ENCODE data around the gene GTF3C2. TPM values are rescaled to one million over a fixed set of nuclear protein-coding genes. Genes with fewer than 3 reads are reported as not detected.

The GTF3C2 gene
- total and polyA plus RNA-seq, 2 of the 13 experiments (the other 11 are each of a cell fraction or from before 2014, with no cell fraction given), result 77.5 to 130 TPM

- TF ChIP-seq SRSF4 (IDR thresholded peaks at IDR 0.05; ENCODE audit: low read depth, low read length, poor library complexity, severe bottlenecking), result peak; percentile 41
- 0 out of 2 replicates have a peak, but pooled peaks have one; percentile 19 for TF ChIP-seq ZFY (CRISPR knock-in tag; IDR thresholded peaks at IDR 0.05)
- TF ChIP-seq MLXIP (CRISPR knock-in tag; IDR thresholded peaks at IDR 0.05; ENCODE audit: borderline replicate concordance), result no peak
- TF ChIP-seq ZC3H13 (CRISPR knock-in tag; IDR thresholded peaks at IDR 0.05), result peak; percentile 60; the same call in 1 of the 2 replicates
- TF ChIP-seq JUN (CRISPR knock-in tag; IDR thresholded peaks at IDR 0.05), result no peak
Measured at GRCh38 chr2:27362678-27363420, 6.3 kb upstream of the GTF3C2 start (continued).

GRCh38 chr2:27356056-27356381 is 545 bp downstream of the GTF3C2 start:
- peak; percentile 54 for ATAC-seq
- in situ Hi-C loops (cut with HindIII; ENCODE audit: extremely low pct_ligation_motif_present, low pct_unique_long_range_greater_than_20kb) (no loop called here), intact Hi-C loops (cut with micrococcal nuclease; ENCODE audit: unreplicated experiment) (loop anchor here (1.0 to 2.0 kb wide), 2 partner anchors 15 to 35 kb away; partner anchors contain the start of genes EIF2B4 and SNX17)
- Histone ChIP-seq H3K79me2 (ENCODE audit: insufficient read depth, low read length) (peaks cover 69% of the 10 kb centered on the region), H2AFZ (ENCODE audit: low read length) (no peak overlapping the region), H3K27me3 (ENCODE audit: control insufficient read depth in 1 of 2, insufficient read depth in 2 of 2, low read length in 2 of 2) (no peaks in the 10 kb centered on the region; a peak in 1 of 5 replicates), H3K36me3 (replicated peaks in 1 of 2; ENCODE audit: control insufficient read depth in 1 of 2, insufficient read depth in 2 of 2, low read length in 2 of 2) (peaks cover 0 to 1% of the 10 kb centered on the region in 2 experiments; a peak in 1 of 5 replicates), H3K4me2 (ENCODE audit: low read depth, low read length) (peak overlapping the region; percentile 90), H3K9ac (ENCODE audit: insufficient read depth, low read depth, low read length) (peak overlapping the region; percentile 99), H3K4me1 (ENCODE audit: insufficient read depth, low read length) (peaks cover 64% of the 10 kb centered on the region), H3K27ac (ENCODE audit: extremely low read length, insufficient read depth, low read length) (peak overlapping the region; percentile 96), H3K4me3 (replicated peaks in 1 of 3; ENCODE audit: insufficient read depth in 1 of 3, low read depth in 2 of 3, low read length in 3 of 3) (peak overlapping the region; percentile 72 to 91 (median 75)), H3K9me3 (ENCODE audit: low read length) (no peaks in the 10 kb centered on the region), H4K20me1 (ENCODE audit: insufficient read depth, low read length) (no peaks in the 10 kb centered on the region)
- DNase-seq (ENCODE audit: low spot score), result peak; percentile 80
- FAIRE-seq, result peak; percentile 26
- CTCF ChIA-PET (ENCODE audit: low intra/inter-chr PET ratio, low total read pairs), result no interaction called here
- 0% methylated on average over 12 of the region's 12 CpGs for WGBS (ENCODE audit: low lambda C conversion rate)
- TSS peak; percentile 68 for BruUV-seq (replicated peaks)
- POLR2A ChIA-PET, result interaction anchor here (1.2 to 2.7 kb wide), 15 partner anchors 10 to 305 kb away, joined by 3 to 125 read pairs (median 5); partner anchors contain the start of genes AGBL5, CCDC121, EIF2B4 and GPN1
- TF ChIP-seq, protein P1, sequence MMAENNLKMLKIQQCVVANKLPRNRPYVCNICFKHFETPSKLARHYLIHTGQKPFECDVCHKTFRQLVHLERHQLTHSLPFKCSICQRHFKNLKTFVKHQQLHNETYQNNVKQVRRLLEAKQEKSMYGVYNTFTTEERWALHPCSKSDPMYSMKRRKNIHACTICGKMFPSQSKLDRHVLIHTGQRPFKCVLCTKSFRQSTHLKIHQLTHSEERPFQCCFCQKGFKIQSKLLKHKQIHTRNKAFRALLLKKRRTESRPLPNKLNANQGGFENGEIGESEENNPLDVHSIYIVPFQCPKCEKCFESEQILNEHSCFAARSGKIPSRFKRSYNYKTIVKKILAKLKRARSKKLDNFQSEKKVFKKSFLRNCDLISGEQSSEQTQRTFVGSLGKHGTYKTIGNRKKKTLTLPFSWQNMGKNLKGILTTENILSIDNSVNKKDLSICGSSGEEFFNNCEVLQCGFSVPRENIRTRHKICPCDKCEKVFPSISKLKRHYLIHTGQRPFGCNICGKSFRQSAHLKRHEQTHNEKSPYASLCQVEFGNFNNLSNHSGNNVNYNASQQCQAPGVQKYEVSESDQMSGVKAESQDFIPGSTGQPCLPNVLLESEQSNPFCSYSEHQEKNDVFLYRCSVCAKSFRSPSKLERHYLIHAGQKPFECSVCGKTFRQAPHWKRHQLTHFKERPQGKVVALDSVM (CRISPR knock-in tag; IDR thresholded peaks at IDR 0.05), result peak; percentile 63; the same call in 1 of the 2 replicates
- TF ChIP-seq NFYC (CRISPR knock-in tag; IDR thresholded peaks at IDR 0.05), result peak; percentile 69
- 0 out of 2 replicates have a peak, but pooled peaks have one; percentile 17 for TF ChIP-seq PRMT3 (CRISPR knock-in tag; IDR thresholded peaks at IDR 0.05; ENCODE audit: borderline replicate concordance, low read depth)
- TF ChIP-seq RARA (CRISPR knock-in tag; IDR thresholded peaks at IDR 0.05), result 0 out of 2 replicates have a peak, but pooled peaks have one; percentile 14
- no peak for TF ChIP-seq GATAD2A (CRISPR knock-in tag; IDR thresholded peaks at IDR 0.05)
- TF ChIP-seq MED13 (CRISPR knock-in tag; IDR thresholded peaks at IDR 0.05), result peak; percentile 19; the same call in 1 of the 2 replicates
- peak; percentile 54 for TF ChIP-seq ISL2 (CRISPR knock-in tag; IDR thresholded peaks at IDR 0.05)
- TF ChIP-seq ZNF326 (CRISPR knock-in tag; IDR thresholded peaks at IDR 0.05; ENCODE audit: borderline replicate concordance), result no peak
- TF ChIP-seq MXD3 (CRISPR knock-in tag; IDR thresholded peaks at IDR 0.05), result no peak
- TF ChIP-seq, protein P2, sequence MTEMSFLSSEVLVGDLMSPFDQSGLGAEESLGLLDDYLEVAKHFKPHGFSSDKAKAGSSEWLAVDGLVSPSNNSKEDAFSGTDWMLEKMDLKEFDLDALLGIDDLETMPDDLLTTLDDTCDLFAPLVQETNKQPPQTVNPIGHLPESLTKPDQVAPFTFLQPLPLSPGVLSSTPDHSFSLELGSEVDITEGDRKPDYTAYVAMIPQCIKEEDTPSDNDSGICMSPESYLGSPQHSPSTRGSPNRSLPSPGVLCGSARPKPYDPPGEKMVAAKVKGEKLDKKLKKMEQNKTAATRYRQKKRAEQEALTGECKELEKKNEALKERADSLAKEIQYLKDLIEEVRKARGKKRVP (CRISPR knock-in tag; IDR thresholded peaks at IDR 0.05), result 0 out of 4 replicates have a peak, but pooled peaks of 1 of the 2 experiments have one; percentile 57
